ENCODE measurements around the gene LIN37.

DNA sequence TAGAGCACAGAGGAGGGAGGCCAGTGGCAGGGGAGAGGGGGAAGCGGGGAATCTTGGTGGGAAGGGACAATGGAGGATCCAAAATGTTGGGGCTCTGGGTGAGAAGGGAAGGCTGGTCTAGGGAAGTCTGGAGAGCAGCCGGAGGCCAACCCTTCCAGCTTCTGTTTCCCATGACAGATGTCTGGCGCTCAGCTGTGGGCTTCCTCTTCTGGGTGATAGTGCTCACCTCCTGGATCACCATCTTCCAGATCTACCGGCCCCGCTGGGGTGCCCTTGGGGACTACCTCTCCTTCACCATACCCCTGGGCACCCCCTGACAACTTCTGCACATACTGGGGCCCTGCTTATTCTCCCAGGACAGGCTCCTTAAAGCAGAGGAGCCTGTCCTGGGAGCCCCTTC lies 1.8 kb upstream of the LIN37 start:
- TF ChIP-seq, protein P1, sequence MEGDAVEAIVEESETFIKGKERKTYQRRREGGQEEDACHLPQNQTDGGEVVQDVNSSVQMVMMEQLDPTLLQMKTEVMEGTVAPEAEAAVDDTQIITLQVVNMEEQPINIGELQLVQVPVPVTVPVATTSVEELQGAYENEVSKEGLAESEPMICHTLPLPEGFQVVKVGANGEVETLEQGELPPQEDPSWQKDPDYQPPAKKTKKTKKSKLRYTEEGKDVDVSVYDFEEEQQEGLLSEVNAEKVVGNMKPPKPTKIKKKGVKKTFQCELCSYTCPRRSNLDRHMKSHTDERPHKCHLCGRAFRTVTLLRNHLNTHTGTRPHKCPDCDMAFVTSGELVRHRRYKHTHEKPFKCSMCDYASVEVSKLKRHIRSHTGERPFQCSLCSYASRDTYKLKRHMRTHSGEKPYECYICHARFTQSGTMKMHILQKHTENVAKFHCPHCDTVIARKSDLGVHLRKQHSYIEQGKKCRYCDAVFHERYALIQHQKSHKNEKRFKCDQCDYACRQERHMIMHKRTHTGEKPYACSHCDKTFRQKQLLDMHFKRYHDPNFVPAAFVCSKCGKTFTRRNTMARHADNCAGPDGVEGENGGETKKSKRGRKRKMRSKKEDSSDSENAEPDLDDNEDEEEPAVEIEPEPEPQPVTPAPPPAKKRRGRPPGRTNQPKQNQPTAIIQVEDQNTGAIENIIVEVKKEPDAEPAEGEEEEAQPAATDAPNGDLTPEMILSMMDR (IDR thresholded peaks at IDR 0.05): no peak
- no peak for TF ChIP-seq POLR2A (IDR thresholded peaks at IDR 0.05)

Measured in testis (tissue), 2 donors.